K562 (cell line): Measurements from ENCODE around the gene CST1. TPM values are rescaled to one million over a fixed set of nuclear protein-coding genes. Genes with fewer than 3 reads are reported as not detected.

Experiments
- ATAC-seq: fragments of 200-7000 bp; cut with Tn5 transposase; 3 replicates; pipeline ENCODE4 v1.9.1; 2020; ENCODE audit warnings: moderate library complexity
- BruUV-seq: library from RNA; stranded (reverse); fragments of 400-500 nt; replicated peaks from 2 replicates; lab custom pipeline; 2021; lab: Mats Ljungman, UMichigan
- CTCF ChIA-PET: fragments of 300-600 bp; formaldehyde crosslinking; extraction: SDS; loops from one replicate; lab custom pipeline; 2021; ENCODE audit warnings: low intra/inter-chr PET ratio; lab: Yijun Ruan, JAX
- POLR2A ChIA-PET: fragments of 300-600, 350-650 bp; sonication (Branson Sonifier 250); formaldehyde crosslinking; extraction: SDS; loops from one replicate; lab custom pipeline; 2021; ENCODE audit warnings: antibody characterized with exemption, inconsistent platforms; lab: Yijun Ruan, JAX
- DNase-seq, 4 experiments: peaks; one replicate each; pipeline versions ENCODE4 v3.0.0 to v3.0.0-alpha.2; 2011 to 2018; ENCODE audit warnings: low spot score in 3 of 4, mixed read lengths in 3 of 4; ENCODE audit errors: extremely low read depth in 1 of 4
- FAIRE-seq: peaks from 2 replicates; lab custom pipeline; 2011; peaks lifted over from hg19 to GRCh38; lab: Jason Lieb, UNC
- H2AFZ ChIP-seq: 2 replicates; pipeline ENCODE4 v1.6.0; 2011; ENCODE audit warnings: low read depth, low read length, control low read depth, inconsistent platforms
- H3K27ac ChIP-seq: fragments of 200-600 bp; 3 replicates; pipeline ENCODE4 v1.8.0; 2011; ENCODE audit warnings: low read depth, mild to moderate bottlenecking, control low read depth, inconsistent platforms, low read length, moderate library complexity, mixed read lengths; ENCODE audit errors: extremely low read depth
- H3K27me3 ChIP-seq, 2 experiments: fragments of 300-600 bp in 1 of 2; 2 replicates in 1 of 2; 3 replicates in 1 of 2; pipeline versions ENCODE4 v1.6.0 to v1.8.0; 2011; ENCODE audit warnings: inconsistent platforms in 2 of 2, low read length in 2 of 2, mild to moderate bottlenecking in 1 of 2, mixed read lengths in 1 of 2, moderate library complexity in 1 of 2; ENCODE audit not compliant: control insufficient read depth in 2 of 2, insufficient read depth in 2 of 2
- H3K36me3 ChIP-seq: fragments of 300-600 bp; 3 replicates; pipeline ENCODE4 v1.8.0; 2011; ENCODE audit warnings: mild to moderate bottlenecking, low read length, inconsistent platforms; ENCODE audit not compliant: control insufficient read depth, insufficient read depth
- H3K4me1 ChIP-seq, 2 experiments: fragments of 200-600 bp in 1 of 2; replicated peaks in 1 of 2; 2 replicates in 1 of 2; 3 replicates in 1 of 2; pipeline versions ENCODE4 v1.5.1 to v1.8.0; 2011; ENCODE audit warnings: inconsistent platforms in 2 of 2, low read length in 2 of 2, mild to moderate bottlenecking in 1 of 2, mixed read lengths in 1 of 2, moderate library complexity in 1 of 2; ENCODE audit not compliant: control insufficient read depth in 2 of 2, insufficient read depth in 2 of 2
- H3K4me2 ChIP-seq: 2 replicates; pipeline ENCODE4 v1.6.1; 2011; ENCODE audit warnings: low read length, control low read depth, inconsistent platforms, mixed read lengths; ENCODE audit not compliant: insufficient read depth
- H3K4me3 ChIP-seq: fragments of 200-600 bp; sonication (generic), shearing (Covaris generic); 2 replicates; pipeline ENCODE4 v1.5.1; 2016; ENCODE audit warnings: control low read depth, inconsistent platforms
- H3K79me2 ChIP-seq: fragments of 200-600 bp; 3 replicates; pipeline ENCODE4 v1.8.0; 2011; ENCODE audit warnings: low read length, inconsistent platforms; ENCODE audit not compliant: control insufficient read depth, insufficient read depth
- H3K9ac ChIP-seq, 2 experiments: 2 replicates each; pipeline versions ENCODE4 v1.6.0 to v1.6.1; 2011; ENCODE audit warnings: low read depth in 2 of 2, low read length in 2 of 2, control low read depth in 1 of 2, inconsistent platforms in 1 of 2, mild to moderate bottlenecking in 1 of 2, mixed read lengths in 1 of 2; ENCODE audit not compliant: insufficient read depth in 1 of 2
- H3K9me1 ChIP-seq: one replicate; pipeline ENCODE4 v1.6.0; 2011; ENCODE audit warnings: inconsistent platforms, mild to moderate bottlenecking, low read length, moderate library complexity; ENCODE audit not compliant: control insufficient read depth, insufficient read depth
- H3K9me3 ChIP-seq: replicated peaks from 2 replicates; pipeline ENCODE4 v1.5.1; 2011; ENCODE audit warnings: low read depth, low read length, inconsistent platforms; ENCODE audit not compliant: control insufficient read depth, insufficient read depth
- H4K20me1 ChIP-seq: replicated peaks from 2 replicates; pipeline ENCODE4 v1.6.1; 2011; ENCODE audit warnings: low read length, inconsistent platforms, mixed read lengths; ENCODE audit not compliant: control insufficient read depth, insufficient read depth
- BRF1 ChIP-seq: IDR thresholded peaks from 3 replicates; pipeline ENCODE4 v1.6.1; 2011; ENCODE audit warnings: borderline replicate concordance, mild to moderate bottlenecking; ENCODE audit not compliant: insufficient read length; ENCODE audit errors: extremely low read depth
- FOS ChIP-seq: IDR thresholded peaks from 3 replicates; pipeline ENCODE4 v1.6.1; 2011; ENCODE audit not compliant: insufficient read length; ENCODE audit errors: extremely low read depth
- MLLT1 ChIP-seq, 2 experiments: fragments of 450-650 bp; IDR thresholded peaks; 2 replicates each; pipeline ENCODE4 v1.6.1; 2016
- NFIC ChIP-seq: fragments of 450-650 bp; IDR thresholded peaks from 2 replicates; pipeline ENCODE4 v1.6.1; 2017; ENCODE audit warnings: mild to moderate bottlenecking, inconsistent platforms
- ZNF263 ChIP-seq: sonication (generic); formaldehyde crosslinking; IDR thresholded peaks from 2 replicates; pipeline ENCODE4 v1.8.0; 2022; ENCODE audit warnings: mild to moderate bottlenecking, missing genetic modification reagents, borderline replicate concordance
- ZNF589 ChIP-seq: fragments of 200-800 bp; sonication (Bioruptor generic); IDR thresholded peaks from 2 replicates; pipeline ENCODE4 v1.6.1; 2016; ENCODE audit warnings: low read depth, missing genetic modification characterization, missing compliant biosample characterization
- ZSCAN32 ChIP-seq: fragments of 450-650 bp; formaldehyde crosslinking; IDR thresholded peaks from 2 replicates; pipeline ENCODE4 v1.4.0; 2020; ENCODE audit warnings: mild to moderate bottlenecking, moderate library complexity
- WGBS: fragments of 100-300 bp; shearing (Covaris generic); methylation state at CpG from one replicate; pipeline ENCODE4 v1.1.6; 2016; ENCODE audit warnings: low coverage, mixed read lengths; ENCODE audit not compliant: insufficient coverage; ENCODE audit errors: missing lambda C conversion rate; 5-methylcytosine and 5-hydroxymethylcytosine counted together
- in situ Hi-C: fragments of 300-500 bp; cut with MboI; formaldehyde crosslinking; loops from 4 replicates; pipeline ENCODE4 v1.15.0; 2018; ENCODE audit warnings: inconsistent platforms, mixed read lengths
- intact Hi-C: fragments of 100-400 bp; cut with micrococcal nuclease; formaldehyde crosslinking; loops from 2 replicates; pipeline ENCODE4 v1.14.2; 2022
- polyA plus RNA-seq, 8 experiments: library from polyadenylated mRNA; depleted of rRNA in 4 of 8; stranded (reverse) in 5 of 8; unstranded in 3 of 8; fragments of >200 nt; fragmentation: Nextera tagmentation in 2 of 8; fragmentation: Illumina TruSeq in 1 of 8; extraction: Ambion mirVana in 2 of 8; extraction: Trizol in 1 of 8; gene quantifications; 2 replicates each; pipeline versions ENCODE4 v1.2.1 to v1.2.3, GENCODE V29; 2011 to 2014; ENCODE audit warnings: inconsistent platforms in 1 of 8, missing spikeins in 1 of 8
- total RNA-seq, 7 experiments: library from RNA; depleted of rRNA in 6 of 7; stranded (reverse); fragments of >200 nt in 6 of 7; fragmentation: Illumina TruSeq in 2 of 7; extraction: Trizol in 2 of 7; gene quantifications; 2 replicates each; pipeline versions ENCODE4 v1.2.1 to v1.2.3, GENCODE V29; 2011 to 2021; ENCODE audit warnings: low replicate concordance in 1 of 7

CST1 gene
- total and polyA plus RNA-seq, 9 of the 15 experiments (the other 6 are each of a cell fraction or from before 2014, with no cell fraction given): not detected

DNA sequence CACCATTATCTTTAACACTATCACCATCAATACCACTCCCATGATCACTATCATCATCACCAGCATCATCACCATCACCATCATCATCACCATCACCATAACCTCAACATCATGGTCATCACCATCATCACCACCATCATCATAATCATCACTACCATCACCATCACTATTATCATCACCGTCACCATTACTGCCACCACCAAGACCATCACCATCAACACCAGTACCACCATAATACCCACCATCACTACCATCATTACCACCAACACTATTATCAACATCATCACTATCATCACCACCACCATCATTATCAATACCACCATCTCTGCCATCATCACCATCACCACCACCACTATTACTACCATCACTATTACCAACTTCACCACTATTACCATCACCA is 32.7 kb upstream of the CST1 start:
- ChIA-PET CTCF (no interaction called here), POLR2A (no interaction called here)
- Histone ChIP-seq H3K9me3 (no peaks in the 10 kb centered on the region), H3K4me3 (no peak overlapping the region), H3K27me3 (no peaks in the 10 kb centered on the region), H3K4me2 (no peak overlapping the region), H3K36me3 (no peaks in the 10 kb centered on the region), H3K27ac (no peak overlapping the region), H3K9me1 (no peaks in the 10 kb centered on the region), H3K4me1 (no peaks in the 10 kb centered on the region), H3K79me2 (no peaks in the 10 kb centered on the region), H2AFZ (no peak overlapping the region), H3K9ac (no peak overlapping the region), H4K20me1 (no peaks in the 10 kb centered on the region)
- no peak for ATAC-seq
- FAIRE-seq: no peak
- intact Hi-C loops (no loop called here), in situ Hi-C loops (no loop called here)
- WGBS: 11% methylated on average over 1 of the region's 1 CpG
- no TSS peak for BruUV-seq
- TF ChIP-seq FOS (no peak), MLLT1 (IDR thresholded peaks at IDR 0.05) (no peak), BRF1 (no peak), NFIC (no peak), ZNF589 (no peak), ZSCAN32 (CRISPR knock-in tag) (no peak), ZNF263 (CRISPR knock-in tag) (no peak)
- no peak for DNase-seq
